GM18505 (cell line): ENCODE results near the gene CCL17.

Experiments used
- ATAC-seq: cut with Tn5 transposase; IDR thresholded peaks from one replicate; pipeline ENCODE4 v1.9.1; 2021; ENCODE audit not compliant: unreplicated experiment
- POLR2A ChIP-seq: IDR thresholded peaks from 4 replicates; pipeline ENCODE4 v1.6.1; 2011; ENCODE audit warnings: borderline replicate concordance; ENCODE audit not compliant: insufficient read depth, insufficient read length; ENCODE audit errors: extremely low read depth

The CCL17 gene

DNA sequence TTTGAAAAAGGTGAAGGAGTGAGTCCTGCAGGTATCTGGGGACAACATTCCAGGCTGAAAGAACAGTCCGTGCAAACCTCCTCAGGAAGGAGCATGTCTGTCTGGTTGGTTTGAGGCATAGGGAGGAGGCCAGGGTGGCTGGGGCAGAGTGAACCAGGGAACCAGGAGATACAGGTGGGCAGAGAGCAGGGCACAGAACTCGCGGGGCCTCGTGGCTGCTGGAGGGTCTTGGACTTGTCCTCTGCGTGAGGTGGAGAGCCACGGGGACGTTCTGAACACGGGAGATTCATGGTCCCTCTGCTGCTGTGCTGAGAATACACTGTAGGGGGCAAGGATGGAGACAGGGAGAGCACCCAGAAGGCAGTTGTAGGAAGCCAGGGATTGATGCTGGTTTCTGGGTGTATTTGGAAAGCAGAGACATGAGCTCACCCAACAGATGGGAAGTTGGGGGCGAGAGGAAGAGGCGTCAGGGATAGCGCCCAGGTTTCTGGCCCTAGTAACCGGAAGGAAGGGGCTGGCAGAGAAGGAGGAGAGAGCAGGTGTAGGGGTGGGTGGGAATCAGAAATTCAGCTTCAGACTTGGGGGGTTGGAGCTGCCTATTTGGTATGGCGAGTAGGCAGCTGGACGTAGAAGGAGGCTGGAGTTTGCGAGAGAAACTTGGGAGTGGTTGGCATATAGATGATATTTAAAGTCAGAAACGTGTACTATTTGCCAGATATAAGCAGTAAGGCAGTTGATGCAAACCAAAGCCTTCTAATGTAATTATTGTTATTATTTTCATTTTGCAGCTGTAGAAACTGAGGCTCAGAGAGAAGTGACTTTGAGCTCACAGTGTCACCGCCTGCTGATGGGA lies at the start of gene CCL17:
TSS of gene CCL17 (plus strand) at position 803 of the 853 bp plus-strand sequence. CDS start 9,166 bp downstream, outside the sequence.
- no peak for ATAC-seq
- no peak for TF ChIP-seq POLR2A

DNA sequence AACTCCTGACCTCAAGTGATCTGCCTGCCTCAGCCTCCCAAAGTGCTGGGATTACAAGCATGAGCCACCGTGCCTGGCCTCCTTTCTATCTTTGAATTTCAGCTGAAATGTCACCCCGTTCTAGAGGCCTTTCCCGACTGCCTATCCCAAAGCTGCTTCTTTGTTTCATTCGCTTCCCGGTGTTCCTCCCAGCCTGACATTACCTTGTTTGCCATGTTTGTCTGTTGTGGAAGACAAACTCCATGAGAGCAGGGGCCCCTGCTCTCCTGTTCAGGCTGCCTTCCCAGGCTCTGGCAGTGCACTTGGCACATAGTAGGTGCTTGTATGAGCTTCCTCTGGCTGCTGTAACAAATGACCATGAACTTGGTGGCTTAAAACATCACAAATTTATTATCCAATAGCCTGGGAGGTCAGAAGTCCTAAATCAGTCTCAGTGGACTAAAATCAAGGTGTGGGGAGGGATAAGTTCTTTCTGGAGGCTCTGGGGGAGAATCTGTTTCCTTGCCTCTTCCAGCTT lies 48.6 kb upstream of the CCL17 start:
- no peak for ATAC-seq
- TF ChIP-seq POLR2A: no peak

DNA sequence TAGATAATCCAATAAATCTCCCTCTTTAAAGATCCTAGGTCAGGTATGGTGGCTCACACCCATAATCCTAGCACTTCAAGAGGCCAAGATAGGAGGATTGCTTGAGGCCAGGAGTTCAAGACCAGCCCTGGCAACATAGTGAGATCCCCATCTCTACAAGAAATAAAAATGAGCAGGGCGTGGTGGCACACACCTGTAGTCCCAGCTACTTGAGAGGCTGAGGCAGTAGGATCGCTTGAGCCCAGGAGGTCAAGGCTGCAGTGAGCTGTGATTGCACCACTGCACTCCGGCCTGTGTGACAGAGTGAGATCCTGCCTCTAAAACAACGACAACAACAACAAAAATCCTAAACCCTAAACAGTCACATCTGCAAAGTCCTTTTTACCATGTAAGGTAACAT lies 48.0 kb upstream of the CCL17 start:
- no peak for TF ChIP-seq POLR2A
- ATAC-seq: no peak

DNA sequence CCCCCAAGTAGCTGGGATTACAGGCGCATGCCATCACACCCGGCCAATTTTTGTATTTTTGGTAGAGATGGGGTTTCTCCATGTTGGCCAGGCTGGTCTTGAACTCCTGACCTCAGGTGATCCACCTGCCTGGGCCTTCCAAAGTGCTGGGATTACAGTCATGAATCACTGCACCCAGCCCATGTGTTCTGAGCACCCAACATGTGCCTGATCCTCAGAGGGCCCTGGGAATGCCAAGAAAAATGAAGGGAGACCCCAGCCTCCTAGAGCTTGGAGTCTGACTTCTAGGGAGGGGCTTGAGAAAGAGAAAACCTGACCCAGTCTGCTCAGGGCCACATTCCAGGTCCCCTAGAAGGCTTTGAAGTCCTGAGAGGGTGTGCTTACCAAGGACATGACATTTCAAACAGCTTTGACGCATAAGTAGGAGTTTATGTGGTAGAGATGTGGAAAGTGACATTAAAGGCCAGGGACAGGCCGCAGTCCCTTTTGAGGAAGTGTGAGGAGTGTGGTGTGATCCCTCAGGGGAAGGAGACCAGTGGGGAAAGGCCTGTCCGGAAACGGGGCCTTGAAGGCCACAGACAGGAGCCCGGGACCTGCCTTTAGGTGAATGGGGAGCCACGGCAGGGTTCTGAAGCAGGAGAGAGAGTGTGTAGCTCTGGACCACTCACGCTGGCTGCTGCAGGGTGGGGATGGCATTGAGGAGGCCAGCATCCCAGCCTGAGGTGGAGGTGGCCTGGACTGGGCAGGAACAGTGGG lies 47.1 kb upstream of the CCL17 start:
- TF ChIP-seq POLR2A: no peak
- ATAC-seq: no peak

DNA sequence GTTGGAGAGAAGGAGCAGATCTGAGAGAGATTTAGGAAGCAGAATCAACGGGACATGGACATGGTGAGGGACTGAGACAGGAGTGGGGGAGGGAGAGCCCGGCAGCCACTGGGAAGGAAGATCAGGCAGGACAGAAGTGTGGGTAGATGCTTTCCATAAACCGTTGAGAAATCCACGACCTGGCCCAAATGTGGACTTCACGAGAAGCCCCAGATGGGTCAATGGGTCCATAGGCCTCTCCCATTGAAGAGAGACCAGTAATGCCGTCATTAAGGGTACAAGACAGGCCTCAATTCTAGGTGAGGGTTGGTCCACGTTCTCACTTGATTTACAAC lies 46.5 kb upstream of the CCL17 start:
- no peak for TF ChIP-seq POLR2A
- ATAC-seq: no peak

DNA sequence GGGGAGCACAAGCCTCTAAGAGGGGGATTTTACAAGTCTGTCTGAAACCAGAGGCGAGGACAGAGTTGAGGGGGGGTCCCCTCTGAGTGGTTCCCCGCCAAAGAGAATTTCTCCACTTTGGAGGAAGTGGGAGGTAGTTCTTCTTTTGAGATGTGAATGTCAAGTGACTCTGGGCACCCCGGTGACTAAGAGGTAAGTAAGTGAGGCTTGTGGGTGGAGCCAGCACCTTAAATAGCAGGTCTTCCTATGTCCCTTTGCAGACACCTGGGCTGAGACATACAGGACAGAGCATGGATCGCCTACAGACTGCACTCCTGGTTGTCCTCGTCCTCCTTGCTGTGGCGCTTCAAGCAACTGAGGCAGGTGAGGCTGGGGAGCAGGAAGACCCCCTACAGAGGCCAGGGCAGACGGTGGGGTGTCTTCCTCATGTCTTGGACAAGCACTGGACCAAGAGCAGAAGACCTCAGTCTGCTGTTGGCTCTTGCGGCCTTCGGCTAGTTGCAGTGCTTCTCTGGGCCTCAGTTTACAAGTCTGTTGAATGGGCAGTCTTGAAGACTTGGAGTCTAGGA lies 46.0 kb upstream of the CCL17 start, which contains the start of gene CCL22:
TSS of gene CCL22 (plus strand) at position 257 of the 569 bp plus-strand sequence. CDS start at position 291, 34 bp downstream.
- peak; percentile 44 for ATAC-seq
- TF ChIP-seq POLR2A: peak; percentile 88

DNA sequence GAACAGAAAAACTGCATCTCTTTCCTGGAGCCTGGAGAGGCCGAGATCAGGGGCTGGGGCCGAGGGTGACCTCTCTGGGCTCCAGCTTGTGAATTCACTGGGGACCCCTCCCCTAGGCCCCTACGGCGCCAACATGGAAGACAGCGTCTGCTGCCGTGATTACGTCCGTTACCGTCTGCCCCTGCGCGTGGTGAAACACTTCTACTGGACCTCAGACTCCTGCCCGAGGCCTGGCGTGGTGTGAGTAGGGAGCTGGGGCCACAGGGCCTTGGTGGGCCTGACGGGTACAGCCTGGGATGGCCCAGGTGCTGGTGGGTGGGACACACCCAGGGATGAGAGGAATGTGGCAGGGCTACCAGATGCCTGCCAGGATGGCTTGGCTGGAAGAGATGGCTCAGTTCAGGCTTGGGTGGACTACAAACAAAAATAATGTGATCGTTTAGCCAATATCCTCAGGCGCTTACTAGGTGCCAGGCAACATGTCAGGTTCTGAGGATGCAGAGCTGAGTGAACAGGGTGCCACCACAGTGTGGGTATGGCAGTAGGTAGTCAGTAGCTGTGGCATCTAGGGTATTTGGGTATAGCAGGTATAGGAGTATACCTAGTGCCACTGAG lies 44.1 kb upstream of the CCL17 start:
- no peak for ATAC-seq
- no peak for TF ChIP-seq POLR2A

DNA sequence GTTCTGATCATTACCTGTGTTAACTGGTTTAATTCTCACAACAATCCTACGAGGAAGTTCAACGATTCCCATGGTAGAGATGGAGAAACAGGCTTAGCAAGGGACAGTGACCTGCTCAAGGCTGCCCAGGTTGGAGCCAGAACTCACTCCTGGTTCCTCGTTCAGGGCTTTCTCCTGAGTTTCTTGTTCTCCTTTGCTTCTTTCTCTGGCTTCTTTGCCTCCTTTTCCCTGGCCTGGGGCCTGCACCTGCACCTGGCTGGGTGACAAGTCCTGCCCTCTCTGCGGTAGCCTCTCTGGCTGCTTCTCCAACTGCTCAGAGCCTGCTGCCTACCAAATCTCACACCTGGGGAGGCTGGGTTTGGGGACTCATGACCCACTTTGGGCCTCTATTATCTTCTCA lies 43.2 kb upstream of the CCL17 start:
- no peak for ATAC-seq
- TF ChIP-seq POLR2A: no peak

DNA sequence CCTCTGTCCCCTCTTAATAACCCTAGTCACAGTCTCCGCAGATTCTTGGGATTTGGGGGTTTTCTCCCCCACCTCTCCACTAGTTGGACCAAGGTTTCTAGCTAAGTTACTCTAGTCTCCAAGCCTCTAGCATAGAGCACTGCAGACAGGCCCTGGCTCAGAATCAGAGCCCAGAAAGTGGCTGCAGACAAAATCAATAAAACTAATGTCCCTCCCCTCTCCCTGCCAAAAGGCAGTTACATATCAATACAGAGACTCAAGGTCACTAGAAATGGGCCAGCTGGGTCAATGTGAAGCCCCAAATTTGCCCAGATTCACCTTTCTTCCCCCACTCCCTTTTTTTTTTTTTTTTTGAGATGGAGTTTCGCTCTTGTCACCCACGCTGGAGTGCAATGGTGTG lies 40.4 kb upstream of the CCL17 start:
- no peak for TF ChIP-seq POLR2A

DNA sequence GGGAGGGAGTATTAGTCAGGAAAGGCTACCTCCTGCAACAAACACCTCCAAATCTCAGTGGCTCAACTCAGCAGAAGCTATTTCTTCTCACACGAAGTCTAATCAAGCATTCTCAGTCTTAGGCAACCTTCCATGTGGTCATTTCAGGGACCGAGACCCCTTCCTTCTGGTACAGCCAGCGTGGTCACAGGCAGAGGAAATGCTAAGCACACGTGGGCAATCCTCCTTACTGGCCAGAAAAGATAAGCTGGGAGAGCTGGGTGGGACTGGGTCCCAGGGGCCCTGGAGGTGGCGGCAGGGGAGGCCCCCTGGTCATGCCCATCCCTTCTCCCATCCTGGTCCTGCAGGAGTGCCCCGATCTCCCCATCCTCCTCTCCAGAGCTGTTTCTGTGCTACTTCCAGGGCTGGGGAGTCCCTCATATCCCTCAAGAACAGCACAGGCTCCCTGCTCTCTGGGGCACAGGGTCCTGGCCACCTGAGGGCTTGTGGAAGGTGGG lies 38.0 kb upstream of the CCL17 start:
- ATAC-seq: no peak
- peak; percentile 20 for TF ChIP-seq POLR2A

More for the DNA sequence above, 40.4 kb upstream of the CCL17 start:
- ATAC-seq: no peak

DNA sequence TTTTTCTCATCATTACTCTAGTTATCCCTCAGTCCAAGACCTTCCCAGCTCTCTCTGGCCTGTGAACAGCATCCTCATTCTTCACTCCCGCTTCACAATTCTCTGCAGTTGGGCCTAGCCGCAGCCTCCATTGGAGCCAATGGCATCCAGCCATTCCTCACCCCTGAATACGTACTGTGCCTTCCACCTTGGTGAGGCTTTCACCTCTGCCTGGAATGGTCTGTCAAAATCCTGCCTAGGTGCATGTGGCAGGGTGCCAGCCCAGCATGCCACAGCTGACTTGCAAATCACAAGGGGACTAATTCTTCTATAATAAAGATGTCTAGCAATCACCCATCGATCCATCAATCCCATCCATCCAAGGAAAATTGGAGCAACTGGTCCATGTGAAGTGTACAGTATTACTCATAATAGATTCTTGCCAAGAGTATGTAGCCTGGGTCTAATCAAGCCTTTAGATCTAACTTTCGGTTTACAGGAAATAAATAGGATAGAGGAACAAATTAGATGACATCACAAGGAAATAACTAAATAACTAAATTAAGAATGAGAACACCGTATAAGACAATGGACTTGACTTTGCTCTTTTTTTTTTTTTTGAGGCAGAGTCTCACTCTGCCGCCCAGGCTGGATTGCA lies 37.3 kb upstream of the CCL17 start:
- TF ChIP-seq POLR2A: peak; percentile 4
- no peak for ATAC-seq
